Osteocyte (in vitro differentiated cells): Measurements from ENCODE around the gene PPP1R13B. TPM values are rescaled to one million over a fixed set of nuclear protein-coding genes. Genes with fewer than 3 reads are reported as not detected.

Experiments
- DNase-seq: peaks from one replicate; pipeline ENCODE4 v3.0.0; 2021; ENCODE audit warnings: mixed read lengths; ENCODE audit not compliant: unreplicated experiment; ENCODE audit errors: extremely low spot score
- H3K27ac Mint-ChIP-seq: one replicate; pipeline ENCODE4 v1.8.0; 2021; ENCODE audit warnings: mild to moderate bottlenecking, mixed read lengths; ENCODE audit not compliant: unreplicated experiment
- H3K27me3 Mint-ChIP-seq: one replicate; pipeline ENCODE4 v1.8.0; 2021; ENCODE audit warnings: mixed read lengths; ENCODE audit not compliant: unreplicated experiment
- H3K36me3 Mint-ChIP-seq: one replicate; pipeline ENCODE4 v1.8.0; 2021; ENCODE audit warnings: mixed read lengths; ENCODE audit not compliant: unreplicated experiment
- H3K4me1 Mint-ChIP-seq: one replicate; pipeline ENCODE4 v1.8.0; 2021; ENCODE audit warnings: mixed read lengths; ENCODE audit not compliant: unreplicated experiment
- H3K4me3 Mint-ChIP-seq: one replicate; pipeline ENCODE4 v1.8.0; 2021; ENCODE audit warnings: mild to moderate bottlenecking, moderate library complexity, mixed read lengths; ENCODE audit not compliant: unreplicated experiment
- H3K9me3 Mint-ChIP-seq: one replicate; pipeline ENCODE4 v1.8.0; 2021; ENCODE audit warnings: mixed read lengths; ENCODE audit not compliant: unreplicated experiment
- total RNA-seq: library from RNA; stranded (reverse); gene quantifications from 2 replicates; pipeline ENCODE4 v1.2.1, GENCODE V29; 2021
- TF ChIP-seq, protein P1 (sequence below): fragments of 200-600 bp; sonication (generic); IDR thresholded peaks from 2 replicates; pipeline ENCODE4 v1.5.0; 2021; ENCODE audit warnings: antibody characterized with exemption, mild to moderate bottlenecking, moderate library complexity

The PPP1R13B gene
- total RNA-seq, 1 donor from 2014 or later, result 7.9 TPM

DNA sequence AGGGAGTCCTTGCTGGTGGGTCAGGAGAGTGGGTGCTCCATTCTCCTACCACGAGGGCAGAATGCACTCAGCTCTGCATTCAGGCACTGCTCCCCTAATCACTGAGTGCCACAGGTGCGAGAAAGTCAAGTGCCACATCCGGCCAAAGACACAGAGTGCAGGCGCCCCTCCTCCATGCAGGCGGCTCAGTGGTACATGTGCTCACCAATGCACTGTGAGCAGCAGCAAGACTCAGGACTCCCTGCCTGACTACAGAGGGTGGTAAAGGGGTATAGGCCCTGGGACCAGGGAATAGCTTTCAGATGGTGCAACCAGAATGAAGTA, 98.9 kb downstream of the PPP1R13B start:
- TF ChIP-seq, protein P1, sequence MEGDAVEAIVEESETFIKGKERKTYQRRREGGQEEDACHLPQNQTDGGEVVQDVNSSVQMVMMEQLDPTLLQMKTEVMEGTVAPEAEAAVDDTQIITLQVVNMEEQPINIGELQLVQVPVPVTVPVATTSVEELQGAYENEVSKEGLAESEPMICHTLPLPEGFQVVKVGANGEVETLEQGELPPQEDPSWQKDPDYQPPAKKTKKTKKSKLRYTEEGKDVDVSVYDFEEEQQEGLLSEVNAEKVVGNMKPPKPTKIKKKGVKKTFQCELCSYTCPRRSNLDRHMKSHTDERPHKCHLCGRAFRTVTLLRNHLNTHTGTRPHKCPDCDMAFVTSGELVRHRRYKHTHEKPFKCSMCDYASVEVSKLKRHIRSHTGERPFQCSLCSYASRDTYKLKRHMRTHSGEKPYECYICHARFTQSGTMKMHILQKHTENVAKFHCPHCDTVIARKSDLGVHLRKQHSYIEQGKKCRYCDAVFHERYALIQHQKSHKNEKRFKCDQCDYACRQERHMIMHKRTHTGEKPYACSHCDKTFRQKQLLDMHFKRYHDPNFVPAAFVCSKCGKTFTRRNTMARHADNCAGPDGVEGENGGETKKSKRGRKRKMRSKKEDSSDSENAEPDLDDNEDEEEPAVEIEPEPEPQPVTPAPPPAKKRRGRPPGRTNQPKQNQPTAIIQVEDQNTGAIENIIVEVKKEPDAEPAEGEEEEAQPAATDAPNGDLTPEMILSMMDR, result no peak
- Mint-ChIP-seq H3K27me3 (no peaks in the 10 kb centered on the region), H3K4me3 (no peak overlapping the region), H3K27ac (no peak overlapping the region), H3K36me3 (no peaks in the 10 kb centered on the region), H3K9me3 (no peaks in the 10 kb centered on the region), H3K4me1 (no peaks in the 10 kb centered on the region)
- no peak for DNase-seq

DNA sequence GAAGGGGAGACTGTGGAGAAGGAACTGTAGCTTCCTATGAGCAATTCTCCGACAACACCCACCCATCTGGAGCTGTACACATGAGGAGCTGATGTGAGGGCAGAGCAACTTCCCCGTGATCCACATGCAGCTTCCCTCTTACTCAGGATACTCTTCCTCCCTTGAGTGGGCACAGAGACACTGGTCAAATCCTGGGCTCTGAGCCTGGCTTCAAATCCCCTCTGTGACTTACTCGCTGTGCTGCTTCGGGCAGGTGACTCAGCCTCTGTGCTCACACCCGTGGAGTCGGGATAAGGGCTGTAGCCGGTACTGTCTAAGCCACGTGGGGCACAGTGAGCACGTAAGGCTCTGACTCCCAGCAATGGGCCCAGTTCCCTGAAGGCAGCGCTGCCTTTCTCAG, 100.7 kb downstream of the PPP1R13B start:
- H3K9me3 Mint-ChIP-seq, result no peaks in the 10 kb centered on the region
- H3K27ac Mint-ChIP-seq, result no peak overlapping the region
- no peak for DNase-seq
- peaks cover under 1% of the 10 kb centered on the region for H3K4me1 Mint-ChIP-seq
- TF ChIP-seq, protein P1, result no peak
- H3K27me3 Mint-ChIP-seq, result no peaks in the 10 kb centered on the region
- no peak overlapping the region for H3K4me3 Mint-ChIP-seq
- H3K36me3 Mint-ChIP-seq, result no peaks in the 10 kb centered on the region

DNA sequence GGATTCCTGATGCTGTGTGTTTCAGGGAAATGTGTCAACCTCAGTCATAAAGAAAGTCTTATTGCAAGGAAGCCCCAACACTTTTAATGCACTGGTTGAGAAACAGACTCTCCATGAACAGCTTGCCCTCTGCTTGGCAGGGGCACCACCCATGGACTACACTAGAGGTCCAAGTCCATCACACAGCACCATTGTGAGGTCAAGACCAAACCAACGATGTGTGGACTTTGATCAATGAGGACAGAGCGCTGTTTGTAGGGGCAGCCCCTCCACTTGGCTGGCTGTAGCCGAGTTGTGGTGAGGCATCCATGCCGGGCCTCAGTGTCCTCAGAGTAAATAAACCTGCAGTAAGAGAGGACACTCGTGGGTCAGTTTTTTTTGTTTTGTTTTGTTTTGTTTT, 102.0 kb downstream of the PPP1R13B start:
- no peak for DNase-seq
- H3K27me3 Mint-ChIP-seq, result no peaks in the 10 kb centered on the region
- H3K4me3 Mint-ChIP-seq, result no peak overlapping the region
- no peaks in the 10 kb centered on the region for H3K36me3 Mint-ChIP-seq
- peaks cover 6% of the 10 kb centered on the region for H3K4me1 Mint-ChIP-seq
- no peaks in the 10 kb centered on the region for H3K9me3 Mint-ChIP-seq
- H3K27ac Mint-ChIP-seq, result no peak overlapping the region
- TF ChIP-seq, protein P1, result no peak

DNA sequence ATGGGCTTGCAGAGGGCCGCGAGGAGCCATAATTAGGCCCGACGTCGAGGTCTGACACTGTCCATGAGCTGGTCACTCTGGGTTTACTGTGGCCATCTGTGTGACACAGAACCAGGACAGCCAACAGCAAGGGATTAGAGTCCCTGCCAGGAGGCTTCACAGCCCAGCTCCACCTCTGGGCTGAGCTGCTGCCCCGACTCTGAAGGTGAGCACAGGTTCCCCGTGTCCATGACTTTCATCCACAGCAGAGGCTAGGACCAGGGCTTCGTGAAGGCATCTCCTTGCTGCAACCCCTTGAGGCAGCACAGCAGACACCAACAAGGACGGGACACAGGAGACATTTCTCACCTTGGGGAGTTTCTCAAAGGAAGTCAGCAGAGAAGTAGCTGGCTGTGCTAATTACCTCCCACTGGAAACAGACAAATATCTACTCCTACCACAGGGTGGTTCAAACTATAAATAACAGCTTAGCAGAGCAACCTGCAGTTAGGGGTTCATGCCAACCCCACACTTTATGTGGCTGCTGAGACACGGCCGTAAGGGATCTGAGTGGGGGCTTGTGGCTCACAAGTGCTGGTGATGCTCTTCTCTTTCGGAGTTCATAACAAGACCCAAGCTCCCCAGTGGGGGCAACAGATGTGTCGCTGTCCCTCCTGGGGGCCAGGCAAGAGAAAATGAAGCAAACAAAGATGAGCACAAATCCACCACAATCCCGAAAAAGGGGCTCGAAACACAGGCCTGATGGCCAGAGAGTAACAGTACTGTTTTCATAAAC, 102.6 kb downstream of the PPP1R13B start:
- H3K36me3 Mint-ChIP-seq, result peaks cover under 1% of the 10 kb centered on the region
- TF ChIP-seq, protein P1, result no peak
- H3K4me3 Mint-ChIP-seq, result no peak overlapping the region
- no peaks in the 10 kb centered on the region for H3K9me3 Mint-ChIP-seq
- no peak overlapping the region for H3K27ac Mint-ChIP-seq
- H3K4me1 Mint-ChIP-seq, result peaks cover 6% of the 10 kb centered on the region
- no peaks in the 10 kb centered on the region for H3K27me3 Mint-ChIP-seq
- DNase-seq, result no peak

DNA sequence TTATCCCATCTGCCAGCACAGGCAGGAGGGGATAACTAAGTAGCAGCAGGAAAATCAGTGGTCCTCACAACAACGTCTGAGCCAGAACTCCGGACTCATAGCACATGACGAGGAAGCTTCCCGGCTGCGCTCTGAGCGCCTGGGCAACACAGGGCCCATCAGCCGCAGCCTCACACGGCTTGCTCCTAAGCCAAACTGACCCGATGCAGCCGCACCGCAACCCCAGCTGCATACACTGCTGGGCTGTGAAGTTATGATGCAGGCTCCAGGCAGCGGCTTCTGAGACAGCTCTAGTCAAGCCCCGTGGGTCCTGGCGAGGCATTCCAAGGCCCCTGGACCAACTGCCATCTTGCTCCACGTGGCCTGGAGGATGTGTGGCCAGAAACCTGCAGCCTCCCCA, 103.7 kb downstream of the PPP1R13B start:
- Mint-ChIP-seq H3K27me3 (no peaks in the 10 kb centered on the region), H3K27ac (no peak overlapping the region), H3K9me3 (no peaks in the 10 kb centered on the region), H3K4me3 (no peak overlapping the region), H3K36me3 (peaks cover 3% of the 10 kb centered on the region), H3K4me1 (peaks cover 6% of the 10 kb centered on the region)
- no peak for DNase-seq
- TF ChIP-seq, protein P1, result no peak
